Large intestine (tissue), 3 donors: ENCODE results near the gene A4GALT. TPM values are rescaled to one million over a fixed set of nuclear protein-coding genes. Genes with fewer than 3 reads are reported as not detected.
"Not testable (repeated sequence)": the region's sequence is repeated elsewhere in the genome, so short reads cannot be mapped to it uniquely, and the experiment has no call there.

Source experiments
- DNase-seq, 2 donors: peaks; one replicate each; pipeline versions ENCODE4 v3.0.0 to v3.0.0-alpha.2; 2013
- H3K27ac ChIP-seq: one replicate; pipeline ENCODE4 v1.5.1; 2013; ENCODE audit warnings: low read length
- H3K27me3 ChIP-seq: 2 replicates; pipeline ENCODE4 v1.6.1; 2013; ENCODE audit warnings: low read length; ENCODE audit not compliant: control insufficient read depth, insufficient read depth
- H3K36me3 ChIP-seq: 2 replicates; pipeline ENCODE4 v1.6.1; 2013; ENCODE audit warnings: low read length; ENCODE audit not compliant: control insufficient read depth, insufficient read depth
- H3K4me1 ChIP-seq: one replicate; pipeline ENCODE4 v1.6.1; 2013; ENCODE audit warnings: low read length; ENCODE audit not compliant: control insufficient read depth, insufficient read depth
- H3K4me3 ChIP-seq: one replicate; pipeline ENCODE4 v1.5.1; 2013; ENCODE audit warnings: low read length
- H3K9me3 ChIP-seq: one replicate; pipeline ENCODE4 v1.6.1; 2013; ENCODE audit warnings: mild to moderate bottlenecking, low read depth, low read length, moderate library complexity; ENCODE audit not compliant: control insufficient read depth
- WGBS: methylation state at CpG from one replicate; pipeline ENCODE4 v1.1.5; 2013; ENCODE audit warnings: low lambda C conversion rate; ENCODE audit not compliant: insufficient coverage; 5-methylcytosine and 5-hydroxymethylcytosine counted together
- polyA plus RNA-seq: library from polyadenylated mRNA; unstranded; fragments of 120-200 nt; gene quantifications from one replicate; pipeline ENCODE4 v1.2.1, GENCODE V29; 2013

The A4GALT gene
- polyA plus RNA-seq, 1 donor: 5.5 TPM

- DNase-seq: no peak
- peaks cover 13% of the 10 kb centered on the region for H3K27me3 ChIP-seq
- WGBS: no CpG with 5 or more reads among the region's 23 CpGs
- H3K9me3 ChIP-seq: no peaks in the 10 kb centered on the region
- H3K36me3 ChIP-seq: no peaks in the 10 kb centered on the region
- no peak overlapping the region for H3K4me3 ChIP-seq
- H3K4me1 ChIP-seq: no peaks in the 10 kb centered on the region
- H3K27ac ChIP-seq: no peak overlapping the region
These were observed 38.4 kb upstream of the A4GALT start for GRCh38 chr22:42758931-42759629.

GRCh38 chr22:42755553-42755952 lies 34.9 kb upstream of the A4GALT start:
- H3K4me3 ChIP-seq, H3K27ac ChIP-seq, H3K4me1 ChIP-seq, H3K36me3 ChIP-seq, H3K9me3 ChIP-seq, DNase-seq: not testable (repeated sequence)
- 100% methylated on average over 1 of the region's 5 CpGs for WGBS
- peaks cover 13% of the 10 kb centered on the region for H3K27me3 ChIP-seq

GRCh38 chr22:42755121-42755520 lies 34.5 kb upstream of the A4GALT start:
- H3K27me3 ChIP-seq: peaks cover 13% of the 10 kb centered on the region
- H3K36me3 ChIP-seq, DNase-seq, H3K4me1 ChIP-seq, H3K27ac ChIP-seq, H3K4me3 ChIP-seq, H3K9me3 ChIP-seq: not testable (repeated sequence)
- 80% methylated on average over 2 of the region's 16 CpGs for WGBS

GRCh38 chr22:42754658-42755057 lies 34.0 kb upstream of the A4GALT start:
- Histone ChIP-seq H3K9me3 (peaks cover 4% of the 10 kb centered on the region), H3K4me1 (no peaks in the 10 kb centered on the region), H3K27ac (no peak overlapping the region), H3K36me3 (no peaks in the 10 kb centered on the region), H3K4me3 (no peak overlapping the region), H3K27me3 (peaks cover 13% of the 10 kb centered on the region)
- DNase-seq: peak in 1 of 2 donors; percentile 22
- WGBS: no CpG with 5 or more reads among the region's 6 CpGs

- H3K36me3 ChIP-seq: no peaks in the 10 kb centered on the region
- H3K4me3 ChIP-seq: no peak overlapping the region
- H3K27me3 ChIP-seq: peaks cover 4% of the 10 kb centered on the region
- DNase-seq: no peak
- H3K9me3 ChIP-seq: peaks cover 4% of the 10 kb centered on the region
- no peaks in the 10 kb centered on the region for H3K4me1 ChIP-seq
- WGBS: no CpG with 5 or more reads among the region's 7 CpGs
- no peak overlapping the region for H3K27ac ChIP-seq
These were observed 32.2 kb upstream of the A4GALT start for GRCh38 chr22:42752912-42753311.

- no peak for DNase-seq
- no CpG with 5 or more reads among the region's 12 CpGs for WGBS
- no peaks in the 10 kb centered on the region for H3K27me3 ChIP-seq
- no peak overlapping the region for H3K4me3 ChIP-seq
- no peaks in the 10 kb centered on the region for H3K36me3 ChIP-seq
- H3K4me1 ChIP-seq: no peaks in the 10 kb centered on the region
- no peak overlapping the region for H3K27ac ChIP-seq
- peaks cover 4% of the 10 kb centered on the region for H3K9me3 ChIP-seq
These were observed 31.6 kb upstream of the A4GALT start for GRCh38 chr22:42752230-42752746.

- no CpG with 5 or more reads among the region's 28 CpGs for WGBS
- not testable (repeated sequence) for H3K4me3 ChIP-seq, H3K4me1 ChIP-seq, DNase-seq, H3K27ac ChIP-seq, H3K27me3 ChIP-seq, H3K9me3 ChIP-seq, H3K36me3 ChIP-seq
These were observed 29.8 kb upstream of the A4GALT start for GRCh38 chr22:42750421-42750820.

GRCh38 chr22:42747701-42748513 lies 27.2 kb upstream of the A4GALT start:
- Histone ChIP-seq H3K4me3 (no peak overlapping the region), H3K9me3 (peaks cover 4% of the 10 kb centered on the region), H3K36me3 (no peaks in the 10 kb centered on the region), H3K4me1 (no peaks in the 10 kb centered on the region), H3K27ac (no peak overlapping the region), H3K27me3 (no peaks in the 10 kb centered on the region)
- no peak for DNase-seq
- no CpG with 5 or more reads among the region's 14 CpGs for whole genome bisulfite sequencing

GRCh38 chr22:42745118-42745517 lies 24.4 kb upstream of the A4GALT start:
- no peak overlapping the region for H3K4me3 ChIP-seq
- no peak for DNase-seq
- WGBS: no CpG with 5 or more reads among the region's 11 CpGs
- H3K4me1 ChIP-seq: no peaks in the 10 kb centered on the region
- no peaks in the 10 kb centered on the region for H3K9me3 ChIP-seq
- no peaks in the 10 kb centered on the region for H3K36me3 ChIP-seq
- no peak overlapping the region for H3K27ac ChIP-seq
- no peaks in the 10 kb centered on the region for H3K27me3 ChIP-seq

- H3K4me1 ChIP-seq: no peaks in the 10 kb centered on the region
- DNase-seq: peak in 1 of 2 donors; percentile 29
- WGBS: no CpG with 5 or more reads among the region's 9 CpGs
- no peaks in the 10 kb centered on the region for H3K27me3 ChIP-seq
- H3K36me3 ChIP-seq: no peaks in the 10 kb centered on the region
- no peak overlapping the region for H3K27ac ChIP-seq
- H3K4me3 ChIP-seq: no peak overlapping the region
- H3K9me3 ChIP-seq: no peaks in the 10 kb centered on the region
These were observed 22.9 kb upstream of the A4GALT start for GRCh38 chr22:42743501-42743991.
